ENCODE results near the gene KLHL7. TPM values are rescaled to one million over a fixed set of nuclear protein-coding genes. Genes with fewer than 3 reads are reported as not detected.

KLHL7 gene
- total RNA-seq (2014; rRNA removed; shearing (Covaris generic)) (34.9 and 57.7 TPM in 2 replicates), polyA plus RNA-seq (2016; fragmentation: Nextera tagmentation; extraction: Ambion mirVana) (33.9 and 39.6 TPM in 2 replicates)

GRCh38 chr7:23105644-23106056, at the start of gene KLHL7:
Gene KLHL7, plus strand, starts transcription at chr7:23105785. Its CDS starts 242 bp downstream, at chr7:23106027.
- 0 to 1% methylated on average over 26 to 38 of the region's 40 CpGs for WGBS, 2 experiments (ENCODE audit: low coverage in 1 of 2, low lambda C conversion rate in 2 of 2, missing lambda C conversion rate in 2 of 2)
- no peak for TF ChIP-seq EZH2phosphoT487 (IDR thresholded peaks at IDR 0.05; ENCODE audit: insufficient read depth, low read depth)
- TF ChIP-seq EZH2 (IDR thresholded peaks at IDR 0.05; ENCODE audit: insufficient read depth, poor library complexity, severe bottlenecking): no peak
- H3K27me3 ChIP-seq (replicated peaks; ENCODE audit: insufficient read depth): no peaks in the 10 kb centered on the region

GRCh38 chr7:23058408-23059096, 47.0 kb upstream of the KLHL7 start:
- Histone ChIP-seq H3K4me1 (ENCODE audit: insufficient read depth) (peaks cover 29% of the 10 kb centered on the region), H2AFZ (peak overlapping the region; percentile 54), H3K9me3 (ENCODE audit: low read depth) (no peaks in the 10 kb centered on the region), H3K4me2 (ENCODE audit: unreplicated experiment) (peak overlapping the region; percentile 14), H3K27me3 (replicated peaks; ENCODE audit: insufficient read depth) (no peaks in the 10 kb centered on the region), H3K9me2 (ENCODE audit: insufficient read depth) (no peaks in the 10 kb centered on the region), H3K4me3 (no peak overlapping the region), H3K27ac (no peak overlapping the region), H3K36me3 (ENCODE audit: low read depth) (no peaks in the 10 kb centered on the region), H3K79me2 (ENCODE audit: insufficient read depth) (no peaks in the 10 kb centered on the region), H4K20me1 (ENCODE audit: insufficient read depth) (no peaks in the 10 kb centered on the region), H3K9ac (no peak overlapping the region), H3F3A (ENCODE audit: insufficient read depth) (no peaks in the 10 kb centered on the region)
- TF ChIP-seq EZH2 (IDR thresholded peaks at IDR 0.05; ENCODE audit: insufficient read depth, poor library complexity, severe bottlenecking) (no peak), EZH2phosphoT487 (IDR thresholded peaks at IDR 0.05; ENCODE audit: insufficient read depth, low read depth) (no peak)
- WGBS, 2 experiments (ENCODE audit: low coverage in 1 of 2, low lambda C conversion rate in 2 of 2, missing lambda C conversion rate in 2 of 2): 11 to 18% methylated on average over 6 of the region's 6 CpGs
- in situ Hi-C loops (cut with MboI): loop anchor here (10.0 to 25.0 kb wide), 3 partner anchors 221 to 504 kb away; partner anchors contain the start of gene IL6
- DNase-seq: peak; percentile 47

More at GRCh38 chr7:23105644-23106056, at the start of gene KLHL7:
- Histone ChIP-seq H4K20me1 (ENCODE audit: insufficient read depth) (no peaks in the 10 kb centered on the region), H3K36me3 (ENCODE audit: low read depth) (no peaks in the 10 kb centered on the region), H3K9me2 (ENCODE audit: insufficient read depth) (no peaks in the 10 kb centered on the region), H3K4me2 (ENCODE audit: unreplicated experiment) (peak within 1 kb of the TSS; percentile 94), H2AFZ (peak within 1 kb of the TSS; percentile 99), H3K9ac (peak within 1 kb of the TSS; percentile 92), H3K27ac (peak within 1 kb of the TSS; percentile 88), H3K4me1 (ENCODE audit: insufficient read depth) (peaks cover 18% of the 10 kb centered on the region), H3K4me3 (peak within 1 kb of the TSS; percentile 95), H3K79me2 (ENCODE audit: insufficient read depth) (peaks cover 42% of the 10 kb centered on the region), H3F3A (ENCODE audit: insufficient read depth) (0 out of 2 replicates have a peak, but pooled peaks cover 8% of the 10 kb centered on the region), H3K9me3 (ENCODE audit: low read depth) (no peaks in the 10 kb centered on the region)
- peak; percentile 98 for DNase-seq
- in situ Hi-C loops (cut with MboI): no loop called here

GRCh38 chr7:23061327-23061726, 44.3 kb upstream of the KLHL7 start:
- H3K36me3 ChIP-seq (ENCODE audit: low read depth): no peaks in the 10 kb centered on the region
- H3F3A ChIP-seq (ENCODE audit: insufficient read depth): peaks cover 8% of the 10 kb centered on the region
- no peak overlapping the region for H3K4me2 ChIP-seq (ENCODE audit: unreplicated experiment)
- H3K4me1 ChIP-seq (ENCODE audit: insufficient read depth): peaks cover 33% of the 10 kb centered on the region
- TF ChIP-seq EZH2phosphoT487 (IDR thresholded peaks at IDR 0.05; ENCODE audit: insufficient read depth, low read depth) (no peak), EZH2 (IDR thresholded peaks at IDR 0.05; ENCODE audit: insufficient read depth, poor library complexity, severe bottlenecking) (no peak)
- no peaks in the 10 kb centered on the region for H3K27me3 ChIP-seq (replicated peaks; ENCODE audit: insufficient read depth)
- WGBS, 2 experiments (ENCODE audit: low coverage in 1 of 2, low lambda C conversion rate in 2 of 2, missing lambda C conversion rate in 2 of 2): 79 to 90% methylated on average over 6 of the region's 6 CpGs
- no peak overlapping the region for H3K9ac ChIP-seq
- H3K4me3 ChIP-seq: no peak overlapping the region
- no peaks in the 10 kb centered on the region for H3K9me2 ChIP-seq (ENCODE audit: insufficient read depth)
- peak; percentile 8 for DNase-seq
- no peak overlapping the region for H3K27ac ChIP-seq
- H3K9me3 ChIP-seq (ENCODE audit: low read depth): no peaks in the 10 kb centered on the region
- no peak overlapping the region for H2AFZ ChIP-seq
- in situ Hi-C loops (cut with MboI): loop anchor here (25.0 kb wide), 1 partner anchor 224 kb away; no protein-coding TSS in a partner anchor
- no peaks in the 10 kb centered on the region for H3K79me2 ChIP-seq (ENCODE audit: insufficient read depth)
- H4K20me1 ChIP-seq (ENCODE audit: insufficient read depth): no peaks in the 10 kb centered on the region

GRCh38 chr7:23062452-23062851, 43.1 kb upstream of the KLHL7 start:
- no peaks in the 10 kb centered on the region for H3K36me3 ChIP-seq (ENCODE audit: low read depth)
- no peak overlapping the region for H3K4me2 ChIP-seq (ENCODE audit: unreplicated experiment)
- 73 to 74% methylated on average over 7 of the region's 7 CpGs for WGBS, 2 experiments (ENCODE audit: low coverage in 1 of 2, low lambda C conversion rate in 2 of 2, missing lambda C conversion rate in 2 of 2)
- H2AFZ ChIP-seq: no peak overlapping the region
- TF ChIP-seq EZH2 (IDR thresholded peaks at IDR 0.05; ENCODE audit: insufficient read depth, poor library complexity, severe bottlenecking) (no peak), EZH2phosphoT487 (IDR thresholded peaks at IDR 0.05; ENCODE audit: insufficient read depth, low read depth) (no peak)
- peaks cover 19% of the 10 kb centered on the region for H3F3A ChIP-seq (ENCODE audit: insufficient read depth)
- no peaks in the 10 kb centered on the region for H4K20me1 ChIP-seq (ENCODE audit: insufficient read depth)
- peak; percentile 90 for DNase-seq
- H3K27ac ChIP-seq: peak overlapping the region; percentile 36
- no peak overlapping the region for H3K4me3 ChIP-seq
- no peaks in the 10 kb centered on the region for H3K79me2 ChIP-seq (ENCODE audit: insufficient read depth)
- no peak overlapping the region for H3K9ac ChIP-seq
- no peaks in the 10 kb centered on the region for H3K9me2 ChIP-seq (ENCODE audit: insufficient read depth)
- in situ Hi-C loops (cut with MboI): loop anchor here (25.0 kb wide), 1 partner anchor 225 kb away; no protein-coding TSS in a partner anchor
- H3K27me3 ChIP-seq (replicated peaks; ENCODE audit: insufficient read depth): no peaks in the 10 kb centered on the region
- H3K9me3 ChIP-seq (ENCODE audit: low read depth): no peaks in the 10 kb centered on the region
- H3K4me1 ChIP-seq (ENCODE audit: insufficient read depth): peaks cover 44% of the 10 kb centered on the region
